Fibroblast of villous mesenchyme (primary cell): Measurements from ENCODE around the gene SEMA5B. TPM values are rescaled to one million over a fixed set of nuclear protein-coding genes. Genes with fewer than 3 reads are reported as not detected.
A peak's percentile ranks its signal among the peaks of the same experiment; 100 is the strongest.

Source experiments
- DNase-seq: peaks from one replicate; pipeline ENCODE4 v3.0.0-alpha.2; 2010; ENCODE audit warnings: low read depth
- H3K4me3 ChIP-seq: 2 replicates; pipeline ENCODE4 v1.5.1; 2011; ENCODE audit warnings: low read depth, mild to moderate bottlenecking, low read length
- total RNA-seq: library from RNA; depleted of rRNA; stranded (reverse); fragments of >200 nt; gene quantifications from 2 replicates; pipeline ENCODE4 v1.2.3, GENCODE V29; 2012
- TF ChIP-seq, protein P1 (sequence below): IDR thresholded peaks from 2 replicates; pipeline ENCODE4 v1.5.1; 2012; ENCODE audit warnings: low read depth, mild to moderate bottlenecking, low read length; ENCODE audit not compliant: insufficient read depth

Gene SEMA5B
- total RNA-seq, 1 donor, result not detected

DNA sequence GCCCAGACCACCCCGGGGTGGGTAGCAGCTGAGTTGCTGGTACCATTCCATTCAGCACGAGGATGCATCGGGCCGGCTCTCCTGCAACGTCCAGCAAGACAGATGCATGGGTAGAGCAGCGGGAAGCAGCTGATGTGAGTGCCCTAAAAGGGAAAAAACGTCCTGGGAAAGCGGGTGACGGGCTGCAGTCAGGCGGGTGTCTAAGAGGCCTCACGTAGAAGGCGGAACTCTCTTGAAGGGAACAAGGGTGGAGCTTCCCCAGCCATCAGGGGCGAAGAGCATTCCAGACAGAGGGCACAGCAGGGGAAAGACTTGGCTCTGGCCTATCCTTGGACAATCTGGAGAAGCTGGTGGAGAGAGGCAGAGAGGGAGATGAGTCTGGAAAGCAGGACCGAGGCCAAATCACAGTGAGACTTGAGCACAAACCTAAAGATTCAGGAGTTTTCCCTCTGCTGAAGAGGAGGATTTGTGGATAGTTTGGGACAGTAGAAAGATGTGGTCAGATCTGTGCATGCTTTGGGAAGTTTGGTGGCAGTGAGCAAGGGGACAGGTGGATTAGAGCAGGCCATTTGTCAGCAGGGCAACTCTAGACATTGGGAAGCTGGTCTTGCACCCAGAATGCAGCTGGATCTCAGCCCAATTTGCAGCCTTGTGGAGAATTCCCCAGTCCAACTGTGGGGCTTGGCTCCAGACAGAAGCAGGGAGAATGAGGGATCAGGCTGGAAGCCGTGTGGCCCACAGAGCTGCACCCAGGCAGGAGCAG lies 70.7 kb downstream of the SEMA5B start:
- DNase-seq, result no peak
- H3K4me3 ChIP-seq, result no peak overlapping the region
- TF ChIP-seq, protein P1, sequence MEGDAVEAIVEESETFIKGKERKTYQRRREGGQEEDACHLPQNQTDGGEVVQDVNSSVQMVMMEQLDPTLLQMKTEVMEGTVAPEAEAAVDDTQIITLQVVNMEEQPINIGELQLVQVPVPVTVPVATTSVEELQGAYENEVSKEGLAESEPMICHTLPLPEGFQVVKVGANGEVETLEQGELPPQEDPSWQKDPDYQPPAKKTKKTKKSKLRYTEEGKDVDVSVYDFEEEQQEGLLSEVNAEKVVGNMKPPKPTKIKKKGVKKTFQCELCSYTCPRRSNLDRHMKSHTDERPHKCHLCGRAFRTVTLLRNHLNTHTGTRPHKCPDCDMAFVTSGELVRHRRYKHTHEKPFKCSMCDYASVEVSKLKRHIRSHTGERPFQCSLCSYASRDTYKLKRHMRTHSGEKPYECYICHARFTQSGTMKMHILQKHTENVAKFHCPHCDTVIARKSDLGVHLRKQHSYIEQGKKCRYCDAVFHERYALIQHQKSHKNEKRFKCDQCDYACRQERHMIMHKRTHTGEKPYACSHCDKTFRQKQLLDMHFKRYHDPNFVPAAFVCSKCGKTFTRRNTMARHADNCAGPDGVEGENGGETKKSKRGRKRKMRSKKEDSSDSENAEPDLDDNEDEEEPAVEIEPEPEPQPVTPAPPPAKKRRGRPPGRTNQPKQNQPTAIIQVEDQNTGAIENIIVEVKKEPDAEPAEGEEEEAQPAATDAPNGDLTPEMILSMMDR, result no peak

DNA sequence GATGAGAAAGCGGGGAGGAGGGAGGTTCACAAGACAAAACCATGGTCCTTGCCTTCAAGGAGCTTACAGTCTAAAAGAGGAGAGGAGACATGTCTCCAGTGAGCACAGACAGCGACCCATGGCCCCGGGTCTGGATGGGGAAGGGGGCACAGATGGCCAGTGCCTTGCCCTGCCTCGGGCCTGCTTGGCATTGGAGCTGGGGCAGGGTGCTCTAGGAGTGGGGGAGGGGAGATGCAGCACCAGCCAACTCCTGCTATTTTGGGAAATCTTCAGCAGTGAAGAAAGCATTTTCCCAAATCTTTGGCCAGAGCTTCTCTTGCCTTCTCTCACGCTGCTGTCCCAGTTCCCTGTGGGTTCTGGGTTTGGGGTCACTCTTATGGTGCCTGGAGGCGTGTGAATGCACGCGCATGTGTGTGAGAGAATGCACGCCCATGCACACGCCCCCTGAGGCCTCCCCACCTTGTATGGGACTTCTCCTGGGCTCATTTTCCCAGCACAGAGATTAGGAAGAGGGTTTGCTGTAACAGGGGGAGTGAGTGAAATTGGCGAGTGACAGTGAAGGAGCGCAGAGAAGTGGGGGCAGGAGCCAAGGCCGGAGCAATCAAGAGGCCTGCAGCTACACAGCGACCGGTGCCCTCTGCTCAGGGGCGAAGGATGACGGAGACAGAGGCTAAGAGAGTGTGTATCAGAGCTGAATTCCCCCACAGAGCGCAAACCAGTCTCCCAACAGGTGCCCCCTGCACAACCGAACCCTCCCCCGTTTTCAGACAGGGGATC lies 71.5 kb downstream of the SEMA5B start:
- DNase-seq, result no peak
- TF ChIP-seq, protein P1, result no peak
- no peak overlapping the region for H3K4me3 ChIP-seq

GRCh38 chr3:122952520-122952919 lies 75.0 kb downstream of the SEMA5B start:
- TF ChIP-seq, protein P1, result no peak
- DNase-seq, result no peak
- H3K4me3 ChIP-seq, result no peak overlapping the region

DNA sequence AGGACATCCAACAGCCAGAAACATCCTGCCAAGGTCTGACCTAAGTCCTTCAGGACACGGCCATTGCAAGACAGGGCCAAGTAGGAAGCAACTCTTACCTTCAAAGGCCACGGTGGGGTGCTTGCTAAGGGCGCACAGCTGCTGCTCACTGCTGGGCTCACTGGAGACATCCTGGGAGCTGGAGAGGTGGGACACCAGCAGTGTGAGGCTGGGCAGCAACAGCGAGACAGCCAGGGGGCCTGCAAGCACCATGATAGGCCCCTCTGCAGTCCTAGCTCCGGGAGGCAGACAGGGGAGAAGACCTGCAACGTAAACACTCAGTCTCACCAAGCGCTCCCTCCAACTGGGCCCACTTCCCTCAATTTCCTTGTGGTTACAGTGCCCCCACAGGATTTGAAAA lies 79.2 kb downstream of the SEMA5B start:
- TF ChIP-seq, protein P1, result peak; percentile 5
- H3K4me3 ChIP-seq, result no peak overlapping the region
- DNase-seq, result no peak

DNA sequence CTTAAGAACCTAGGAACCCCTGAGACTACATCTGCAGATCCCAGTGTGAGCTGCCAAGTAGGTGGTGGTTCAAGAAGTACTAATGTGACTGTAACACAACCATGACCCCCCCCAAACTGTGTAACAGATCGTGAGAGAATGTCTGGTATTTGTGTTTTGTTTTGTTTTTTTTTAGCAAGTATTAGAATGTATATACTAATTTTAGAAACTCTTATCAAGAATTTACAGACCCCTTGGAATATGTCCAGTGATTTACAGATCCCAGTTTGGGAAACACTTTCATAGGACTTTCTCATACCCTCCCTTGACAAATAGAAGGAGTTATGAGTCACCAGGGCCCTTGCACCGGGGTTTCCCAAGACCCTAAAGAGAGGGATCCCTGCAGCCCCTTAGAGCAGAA lies 79.8 kb downstream of the SEMA5B start:
- peak; percentile 41 for DNase-seq
- no peak overlapping the region for H3K4me3 ChIP-seq

GRCh38 chr3:122947196-122947595 lies 80.4 kb downstream of the SEMA5B start:
- DNase-seq, result no peak
- H3K4me3 ChIP-seq, result no peak overlapping the region
- TF ChIP-seq, protein P1, result no peak

More for the DNA sequence above, 79.8 kb downstream of the SEMA5B start:
- TF ChIP-seq, protein P1, result no peak
